IMR-90 (cell line): Measurements from ENCODE around the gene RYR3. TPM values are rescaled to one million over a fixed set of nuclear protein-coding genes. Genes with fewer than 3 reads are reported as not detected.

Experiments
- ATAC-seq: fragments of 200-7000 bp; cut with Tn5 transposase; 2 replicates; pipeline ENCODE4 v1.9.1; 2020; ENCODE audit warnings: low read depth, mild to moderate bottlenecking, moderate library complexity
- BruUV-seq: library from RNA; stranded (reverse); fragments of 400-500 nt; replicated peaks from 2 replicates; lab custom pipeline; 2021; lab: Mats Ljungman, UMichigan
- CTCF ChIA-PET: fragments of 300-600 bp; formaldehyde crosslinking; extraction: SDS; loops from one replicate; lab custom pipeline; 2021; ENCODE audit warnings: antibody characterized with exemption; lab: Yijun Ruan, JAX
- POLR2A ChIA-PET: fragments of 300-600 bp; sonication (Branson Sonifier 250); formaldehyde crosslinking; loops from one replicate; lab custom pipeline; 2022; ENCODE audit warnings: antibody characterized with exemption; ENCODE audit not compliant: unreplicated experiment; lab: Charles Lee
- DNase-seq: peaks from one replicate; pipeline ENCODE4 v3.0.0; 2013
- H2AFZ ChIP-seq: replicated peaks from 2 replicates; pipeline ENCODE3; 2013; ENCODE audit warnings: low read length, mild to moderate bottlenecking; ENCODE audit not compliant: poor library complexity
- H2AK5ac ChIP-seq: 2 replicates; pipeline ENCODE4 v1.6.1; 2013; ENCODE audit warnings: low read depth, low read length, inconsistent platforms
- H2AK9ac ChIP-seq: replicated peaks from 2 replicates; pipeline ENCODE3; 2013; ENCODE audit warnings: mild to moderate bottlenecking, low read depth, low read length, moderate library complexity; ENCODE audit not compliant: poor library complexity
- H2BK120ac ChIP-seq: 2 replicates; pipeline ENCODE4 v1.6.1; 2013; ENCODE audit warnings: low read depth, low read length, inconsistent platforms
- H2BK15ac ChIP-seq: 3 replicates; pipeline ENCODE4 v1.6.1; 2013; ENCODE audit warnings: low read depth, low read length, inconsistent platforms
- H2BK20ac ChIP-seq: 2 replicates; pipeline ENCODE4 v1.6.1; 2013; ENCODE audit warnings: low read depth, mild to moderate bottlenecking, inconsistent platforms, low read length, moderate library complexity
- H2BK5ac ChIP-seq: 2 replicates; pipeline ENCODE4 v1.6.1; 2013; ENCODE audit warnings: mild to moderate bottlenecking, low read depth, low read length, inconsistent platforms; ENCODE audit not compliant: poor library complexity, severe bottlenecking
- H3K14ac ChIP-seq: replicated peaks from 2 replicates; pipeline ENCODE4 v1.6.1; 2013; ENCODE audit warnings: low read depth, low read length, inconsistent platforms
- H3K18ac ChIP-seq: 2 replicates; pipeline ENCODE4 v1.6.1; 2013; ENCODE audit warnings: low read depth, low read length, control low read depth
- H3K23ac ChIP-seq: 2 replicates; pipeline ENCODE4 v1.6.1; 2013; ENCODE audit warnings: low read depth, low read length, inconsistent platforms
- H3K27ac ChIP-seq: 2 replicates; pipeline ENCODE4 v1.5.1; 2013; ENCODE audit warnings: mild to moderate bottlenecking, control low read depth, low read length; ENCODE audit not compliant: insufficient read depth
- H3K27me3 ChIP-seq: 2 replicates; pipeline ENCODE4 v1.6.1; 2013; ENCODE audit warnings: low read length; ENCODE audit not compliant: control insufficient read depth, insufficient read depth
- H3K36me3 ChIP-seq: 2 replicates; pipeline ENCODE4 v1.6.1; 2013; ENCODE audit warnings: low read length, mixed read lengths; ENCODE audit not compliant: control insufficient read depth, insufficient read depth
- H3K4ac ChIP-seq: 2 replicates; pipeline ENCODE4 v1.6.1; 2013; ENCODE audit warnings: low read depth, low read length, inconsistent platforms
- H3K4me1 ChIP-seq: 2 replicates; pipeline ENCODE4 v1.6.1; 2013; ENCODE audit warnings: low read length, mixed read lengths; ENCODE audit not compliant: control insufficient read depth, insufficient read depth
- H3K4me2 ChIP-seq: 2 replicates; pipeline ENCODE4 v1.6.1; 2013; ENCODE audit warnings: low read depth, mild to moderate bottlenecking, control low read depth, low read length, moderate library complexity
- H3K4me3 ChIP-seq: 2 replicates; pipeline ENCODE4 v1.5.1; 2013; ENCODE audit warnings: low read depth, mild to moderate bottlenecking, control low read depth, low read length, moderate library complexity; ENCODE audit not compliant: insufficient read depth
- H3K56ac ChIP-seq: 2 replicates; pipeline ENCODE4 v1.6.1; 2013; ENCODE audit warnings: low read length, inconsistent platforms; ENCODE audit not compliant: insufficient read depth; ENCODE audit errors: extremely low read depth
- H3K79me1 ChIP-seq, 2 experiments: 2 replicates each; pipeline ENCODE4 v1.6.1; 2013; ENCODE audit warnings: low read length in 2 of 2, inconsistent platforms in 1 of 2, low read depth in 1 of 2
- H3K9ac ChIP-seq: 2 replicates; pipeline ENCODE4 v1.6.1; 2013; ENCODE audit warnings: low read depth, low read length, control low read depth
- H3K9me1 ChIP-seq: 2 replicates; pipeline ENCODE4 v1.6.1; 2013; ENCODE audit warnings: low read length, inconsistent platforms; ENCODE audit not compliant: insufficient read depth
- H3K9me3 ChIP-seq: 2 replicates; pipeline ENCODE4 v1.6.1; 2013; ENCODE audit warnings: low read length; ENCODE audit not compliant: control insufficient read depth, insufficient read depth
- H4K20me1 ChIP-seq: 2 replicates; pipeline ENCODE4 v1.6.1; 2013; ENCODE audit warnings: low read length, inconsistent platforms; ENCODE audit not compliant: insufficient read depth
- H4K5ac ChIP-seq: 2 replicates; pipeline ENCODE4 v1.6.1; 2013; ENCODE audit warnings: mild to moderate bottlenecking, low read depth, low read length, control low read depth
- H4K8ac ChIP-seq, 2 experiments: 2 replicates each; pipeline ENCODE4 v1.6.1; 2013; ENCODE audit warnings: low read depth in 2 of 2, low read length in 2 of 2, control low read depth in 1 of 2, inconsistent platforms in 1 of 2
- H4K91ac ChIP-seq: 2 replicates; pipeline ENCODE4 v1.6.1; 2013; ENCODE audit warnings: low read depth, low read length, inconsistent platforms; ENCODE audit not compliant: insufficient read depth
- MAFK ChIP-seq: IDR thresholded peaks from 2 replicates; pipeline ENCODE4 v1.6.1; 2012; ENCODE audit warnings: low read depth, low read length, improper control_type of control experiment
- WGBS, 2 experiments: methylation state at CpG; one replicate each; pipeline versions ENCODE4 v1.1.5 to v1.1.7; 2013; ENCODE audit warnings: missing lambda C conversion rate in 2 of 2; ENCODE audit not compliant: insufficient read length in 1 of 2; ENCODE audit errors: extremely low coverage in 2 of 2; 5-methylcytosine and 5-hydroxymethylcytosine counted together
- dilution Hi-C: fragments of 300-500 bp; cut with HindIII; formaldehyde crosslinking; loops from one replicate; pipeline ENCODE4 v1.14.3; 2018; ENCODE audit warnings: low sequenced_read_pairs; ENCODE audit not compliant: unreplicated experiment
- in situ Hi-C: fragments of 300-500 bp; cut with MboI; formaldehyde crosslinking; loops from 3 replicates; pipeline ENCODE4 v1.14.3; 2019; ENCODE audit warnings: low sequenced_read_pairs, inconsistent platforms, mixed read lengths
- intact Hi-C: fragments of 100-400 bp; cut with micrococcal nuclease; formaldehyde crosslinking; loops from 2 replicates; pipeline ENCODE4 v1.10.0; 2022
- polyA plus RNA-seq, 3 experiments: library from polyadenylated mRNA; depleted of rRNA; stranded (reverse); fragments of >200 nt; gene quantifications; 2 replicates each; pipeline ENCODE4 v1.2.3, GENCODE V29; 2012; ENCODE audit warnings: low replicate concordance in 1 of 3
- total RNA-seq: library from RNA; depleted of rRNA; stranded (reverse); fragments of >200 nt; gene quantifications from 2 replicates; pipeline ENCODE4 v1.2.3, GENCODE V29; 2012
- TF ChIP-seq, protein P1 (sequence below): fragments of 150-350 bp; IDR thresholded peaks from 2 replicates; pipeline ENCODE4 v1.6.1; 2016; ENCODE audit warnings: low read depth, mild to moderate bottlenecking, low read length, moderate library complexity, borderline replicate concordance

The RYR3 gene
- total and polyA plus RNA-seq, 2 of the 4 experiments (the other 2 are of a cell fraction) = 0.18 TPM; not detected in 1

DNA sequence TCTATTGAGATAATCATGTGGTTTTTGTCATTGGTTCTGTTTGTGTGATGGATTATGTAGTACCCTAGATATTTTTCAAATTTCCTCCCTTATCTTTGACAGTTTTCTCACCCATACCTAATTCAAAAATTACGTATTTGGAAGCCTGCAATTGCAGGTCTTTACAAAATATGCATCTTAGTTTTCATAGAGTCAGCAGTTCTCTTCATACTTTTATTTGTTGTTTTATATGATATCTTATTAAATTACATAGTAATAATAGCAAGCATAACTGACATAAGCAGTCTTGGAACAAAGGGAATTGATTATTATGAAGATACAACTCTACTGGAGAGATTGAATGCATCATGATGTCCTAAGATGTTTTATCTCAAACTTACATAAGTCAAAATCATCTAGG is 442.2 kb downstream of the RYR3 start:
- H3K36me3 ChIP-seq = no peaks in the 10 kb centered on the region
- H2BK120ac ChIP-seq = no peak overlapping the region
- no peak overlapping the region for H4K91ac ChIP-seq
- no peak overlapping the region for H3K9ac ChIP-seq
- WGBS, 2 experiments = no CpG with 5 or more reads among the region's 1 CpG
- no peak overlapping the region for H2AFZ ChIP-seq
- H3K9me1 ChIP-seq = no peaks in the 10 kb centered on the region
- no peak overlapping the region for H2BK15ac ChIP-seq
- H3K56ac ChIP-seq = no peak overlapping the region
- ChIA-PET POLR2A (no interaction called here), CTCF (no interaction called here)
- H2AK5ac ChIP-seq = no peak overlapping the region
- no TSS peak for BruUV-seq
- no peak overlapping the region for H3K14ac ChIP-seq
- H4K8ac ChIP-seq = no peak overlapping the region
- H3K18ac ChIP-seq = no peak overlapping the region
- peaks cover 4% of the 10 kb centered on the region for H3K27me3 ChIP-seq
- no peak overlapping the region for H3K23ac ChIP-seq
- no peak overlapping the region for H2AK9ac ChIP-seq
- ATAC-seq = no peak
- H4K20me1 ChIP-seq = no peaks in the 10 kb centered on the region
- in situ Hi-C loops (no loop called here), dilution Hi-C loops (no loop called here), intact Hi-C loops (no loop called here)
- H3K27ac ChIP-seq = no peak overlapping the region
- H2BK20ac ChIP-seq = no peak overlapping the region
- no peak overlapping the region for H3K4me2 ChIP-seq
- no peak overlapping the region for H4K5ac ChIP-seq
- TF ChIP-seq MAFK = 0 out of 2 replicates have a peak, but pooled peaks have one; percentile 10
- TF ChIP-seq, protein P1, sequence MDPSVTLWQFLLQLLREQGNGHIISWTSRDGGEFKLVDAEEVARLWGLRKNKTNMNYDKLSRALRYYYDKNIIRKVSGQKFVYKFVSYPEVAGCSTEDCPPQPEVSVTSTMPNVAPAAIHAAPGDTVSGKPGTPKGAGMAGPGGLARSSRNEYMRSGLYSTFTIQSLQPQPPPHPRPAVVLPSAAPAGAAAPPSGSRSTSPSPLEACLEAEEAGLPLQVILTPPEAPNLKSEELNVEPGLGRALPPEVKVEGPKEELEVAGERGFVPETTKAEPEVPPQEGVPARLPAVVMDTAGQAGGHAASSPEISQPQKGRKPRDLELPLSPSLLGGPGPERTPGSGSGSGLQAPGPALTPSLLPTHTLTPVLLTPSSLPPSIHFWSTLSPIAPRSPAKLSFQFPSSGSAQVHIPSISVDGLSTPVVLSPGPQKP = no peak
- no peak overlapping the region for H2BK5ac ChIP-seq
- no peaks in the 10 kb centered on the region for H3K4me1 ChIP-seq
- DNase-seq = no peak
- H3K4ac ChIP-seq = no peak overlapping the region
- no peaks in the 10 kb centered on the region for H3K79me1 ChIP-seq
- no peak overlapping the region for H3K4me3 ChIP-seq
- no peaks in the 10 kb centered on the region for H3K9me3 ChIP-seq
